ENCODE results near the gene CARD16. TPM values are rescaled to one million over a fixed set of nuclear protein-coding genes. Genes with fewer than 3 reads are reported as not detected.

Gene CARD16
- total RNA-seq, 1 experiment from 2014 or later: 19.5 TPM

DNA sequence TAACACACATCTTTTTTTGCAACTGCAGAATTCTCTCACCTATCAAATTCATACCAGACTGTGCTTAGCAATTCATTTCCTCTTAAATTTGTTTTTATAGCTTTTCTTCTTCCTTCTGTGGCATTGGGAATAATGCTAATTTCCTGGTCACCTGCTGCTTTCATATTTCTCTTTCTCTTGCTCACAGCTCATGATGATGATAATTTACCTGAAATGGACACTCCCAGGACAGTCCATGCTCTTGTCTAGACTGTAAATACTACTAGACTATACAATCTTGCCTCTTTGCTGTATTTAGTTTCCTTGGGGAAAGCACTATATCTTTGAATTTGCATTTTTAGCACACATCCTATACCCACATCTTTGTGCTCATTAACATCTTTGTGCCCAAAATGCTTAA, 37.7 kb downstream of the CARD16 start:
- in situ Hi-C loops (cut with HindIII; ENCODE audit: low pct_unique_long_range_greater_than_20kb, low sequenced_read_pairs): no loop called here
- DNase-seq (ENCODE audit: low read depth, low spot score): no peak

DNA sequence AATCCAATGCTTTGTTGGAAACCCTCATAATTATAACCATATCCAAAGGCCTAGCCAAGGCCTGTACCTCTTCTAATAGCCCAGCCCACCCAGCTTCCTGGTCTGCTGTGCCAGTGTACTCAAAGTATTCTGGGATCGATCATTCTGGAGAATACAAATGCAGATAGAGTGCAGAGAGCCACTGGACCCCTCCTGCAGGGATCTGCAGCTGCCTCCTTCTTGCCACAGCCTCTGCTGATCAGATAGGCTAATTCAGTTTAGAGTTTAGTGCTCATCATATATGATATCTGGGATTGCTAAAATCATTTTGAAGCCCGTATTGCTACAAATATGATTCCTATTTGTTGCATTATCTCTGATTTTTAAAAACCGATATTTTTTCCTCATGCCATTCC, 39.7 kb downstream of the CARD16 start:
- in situ Hi-C loops (cut with HindIII; ENCODE audit: low pct_unique_long_range_greater_than_20kb, low sequenced_read_pairs): no loop called here
- no peak for DNase-seq (ENCODE audit: low read depth, low spot score)

DNA sequence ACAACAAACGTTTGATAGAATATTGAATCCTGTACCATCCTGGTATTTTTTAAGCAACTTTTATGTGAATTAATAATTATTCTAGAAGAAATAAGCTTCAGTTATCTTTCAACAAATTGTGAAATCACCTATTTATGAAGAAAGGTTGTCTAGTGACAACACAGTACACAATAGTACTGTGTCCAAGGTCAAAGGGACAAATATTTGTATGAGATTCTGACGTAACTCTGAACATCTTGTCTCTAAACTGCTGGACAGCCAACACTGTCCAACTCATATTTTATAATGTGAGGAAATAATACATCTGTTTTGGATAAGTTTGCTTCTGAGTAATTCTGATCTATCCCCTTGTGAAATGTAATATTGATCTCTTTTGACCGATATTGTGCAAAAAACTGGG, 41.1 kb downstream of the CARD16 start:
- in situ Hi-C loops (cut with HindIII; ENCODE audit: low pct_unique_long_range_greater_than_20kb, low sequenced_read_pairs): no loop called here
- DNase-seq (ENCODE audit: low read depth, low spot score): no peak

DNA sequence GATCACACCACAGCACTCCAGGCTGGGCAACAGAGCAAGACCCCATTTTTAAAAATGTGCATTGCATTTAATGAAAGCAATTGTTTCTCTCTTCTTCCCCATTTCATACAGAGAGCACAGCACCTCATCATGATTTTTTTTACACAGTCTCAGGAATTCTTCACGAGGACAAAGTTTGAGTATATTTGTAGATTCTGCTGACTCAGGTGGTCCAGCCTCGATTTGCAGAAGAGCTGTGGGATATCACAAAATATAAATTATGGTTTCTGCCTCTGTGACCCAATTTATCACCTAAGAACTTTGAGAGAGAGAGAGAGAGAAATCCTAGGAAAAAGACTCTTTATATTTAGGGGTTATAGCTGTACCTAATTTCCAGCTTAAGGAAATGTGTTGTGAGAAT, 42.0 kb downstream of the CARD16 start:
- no peak for DNase-seq (ENCODE audit: low read depth, low spot score)
- in situ Hi-C loops (cut with HindIII; ENCODE audit: low pct_unique_long_range_greater_than_20kb, low sequenced_read_pairs): no loop called here

DNA sequence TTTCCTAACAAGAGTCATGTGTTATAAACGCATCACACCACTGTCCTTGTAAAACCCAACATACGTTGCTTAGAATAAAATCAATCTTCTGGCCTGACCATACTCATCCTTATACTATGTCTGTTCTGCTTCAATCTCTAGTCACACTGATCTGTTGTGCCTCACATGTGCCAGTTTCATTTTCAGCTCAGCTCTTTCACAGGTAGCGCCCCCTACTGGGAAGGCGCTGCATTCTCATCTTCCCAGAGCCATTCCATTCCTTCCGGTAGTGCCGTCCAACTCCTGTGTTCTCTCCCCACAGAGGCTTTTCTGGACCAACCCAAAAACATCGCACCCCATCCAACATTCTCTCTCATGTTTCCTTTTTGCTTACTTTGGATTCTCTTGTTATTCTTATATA, 44.3 kb downstream of the CARD16 start:
- DNase-seq (ENCODE audit: low read depth, low spot score): no peak
- in situ Hi-C loops (cut with HindIII; ENCODE audit: low pct_unique_long_range_greater_than_20kb, low sequenced_read_pairs): no loop called here

DNA sequence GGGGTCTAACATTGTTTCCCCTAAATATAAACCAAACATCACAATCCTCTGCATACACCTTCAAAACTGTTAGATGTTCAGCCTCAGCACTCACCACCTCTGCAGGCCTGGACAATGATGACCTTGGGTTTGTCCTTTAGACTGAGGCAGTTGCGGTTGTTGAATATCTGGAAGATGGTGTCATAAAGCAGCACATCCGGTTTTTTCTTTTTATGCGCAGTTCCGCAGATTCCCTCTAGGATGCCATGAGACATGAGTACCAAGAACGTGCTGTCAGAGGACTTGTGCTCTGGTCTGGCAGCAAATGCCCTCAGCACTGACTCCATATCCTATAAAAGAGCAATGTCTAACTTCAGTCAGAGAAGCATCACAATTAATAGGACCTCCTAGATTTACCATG, 45.0 kb downstream of the CARD16 start:
- in situ Hi-C loops (cut with HindIII; ENCODE audit: low pct_unique_long_range_greater_than_20kb, low sequenced_read_pairs): no loop called here

DNA sequence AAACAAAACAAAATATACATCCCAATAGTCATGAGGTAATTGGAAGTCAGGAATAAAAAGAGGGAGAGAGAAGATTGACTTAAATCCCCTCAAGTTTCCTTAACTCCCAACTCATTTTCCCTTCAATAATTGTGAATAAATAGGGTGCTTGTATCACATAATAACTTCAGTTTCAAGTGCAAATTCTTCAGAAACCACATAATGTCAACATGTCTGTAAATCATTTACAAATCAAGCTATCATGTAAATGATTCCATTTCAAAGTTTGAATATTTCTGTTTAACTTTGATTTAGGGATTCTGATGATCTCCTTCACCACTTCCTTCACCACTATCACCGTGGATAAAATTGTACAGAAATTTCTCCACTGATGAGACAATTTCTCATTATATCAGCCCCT, 45.4 kb downstream of the CARD16 start:
- no peak for DNase-seq (ENCODE audit: low read depth, low spot score)
- in situ Hi-C loops (cut with HindIII; ENCODE audit: low pct_unique_long_range_greater_than_20kb, low sequenced_read_pairs): no loop called here

More for the DNA sequence above, 45.0 kb downstream of the CARD16 start:
- peak; percentile 13 for DNase-seq (ENCODE audit: low read depth, low spot score)

DNA sequence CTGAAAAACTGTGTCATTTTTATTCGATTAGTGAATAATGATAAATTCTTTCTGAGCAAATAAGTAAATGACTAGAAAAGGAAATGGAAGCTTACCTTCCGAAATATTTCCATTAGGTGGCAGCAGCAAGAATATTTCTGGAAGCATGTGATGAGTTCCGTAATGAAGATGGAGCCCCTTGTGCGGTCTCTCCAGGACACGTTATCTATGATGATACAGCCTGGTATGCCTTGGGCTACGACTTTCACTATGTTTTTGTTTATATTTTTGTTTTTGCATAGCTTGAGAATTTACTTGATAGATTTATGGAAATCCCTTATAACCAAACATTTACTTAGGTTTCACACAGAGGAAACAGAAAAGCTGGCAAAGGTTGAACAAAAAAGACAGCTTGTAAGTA, 47.8 kb downstream of the CARD16 start:
- DNase-seq (ENCODE audit: low read depth, low spot score): peak; percentile 57
- in situ Hi-C loops (cut with HindIII; ENCODE audit: low pct_unique_long_range_greater_than_20kb, low sequenced_read_pairs): no loop called here

DNA sequence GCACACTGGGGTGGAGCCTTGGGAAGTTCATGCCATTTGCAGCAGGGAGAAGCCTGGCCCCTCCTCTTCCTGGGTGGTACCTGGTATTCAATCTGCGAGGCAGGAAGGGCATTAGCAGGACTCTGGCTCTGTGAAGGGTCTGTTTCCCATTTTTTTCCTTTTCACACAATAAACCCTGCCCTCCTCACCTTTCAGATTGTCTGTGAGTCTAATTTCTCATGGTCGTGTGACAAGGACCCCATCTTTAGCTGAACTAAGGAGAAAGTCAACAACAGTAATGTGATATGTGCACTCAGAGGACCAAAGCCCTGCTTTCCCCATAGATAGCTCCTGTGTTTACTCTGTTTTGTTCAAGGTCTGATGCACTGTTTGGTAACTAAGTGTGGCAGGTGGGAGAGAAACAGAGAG, 50.1 kb downstream of the CARD16 start:
- in situ Hi-C loops (cut with HindIII; ENCODE audit: low pct_unique_long_range_greater_than_20kb, low sequenced_read_pairs): no loop called here
- no peak for DNase-seq (ENCODE audit: low read depth, low spot score)

DNA sequence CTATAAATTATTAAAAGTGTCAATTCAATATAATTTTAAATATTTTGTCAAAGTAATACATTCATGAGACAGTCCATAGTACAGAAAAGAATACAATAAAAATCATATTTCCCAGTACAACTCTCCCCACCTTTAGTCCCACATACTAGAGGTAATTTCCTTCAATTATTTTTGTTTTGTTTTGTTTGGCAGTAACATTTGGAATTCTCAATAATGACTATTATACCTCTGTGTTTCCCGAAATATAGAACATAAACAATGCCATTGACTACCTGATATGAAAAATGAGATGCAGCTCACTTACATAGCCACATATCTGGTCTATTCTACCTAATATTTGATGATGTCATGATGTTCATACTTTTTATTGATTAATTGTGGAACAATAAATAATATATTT, 52.4 kb downstream of the CARD16 start:
- no peak for DNase-seq (ENCODE audit: low read depth, low spot score)
- in situ Hi-C loops (cut with HindIII; ENCODE audit: low pct_unique_long_range_greater_than_20kb, low sequenced_read_pairs): no loop called here

DNA sequence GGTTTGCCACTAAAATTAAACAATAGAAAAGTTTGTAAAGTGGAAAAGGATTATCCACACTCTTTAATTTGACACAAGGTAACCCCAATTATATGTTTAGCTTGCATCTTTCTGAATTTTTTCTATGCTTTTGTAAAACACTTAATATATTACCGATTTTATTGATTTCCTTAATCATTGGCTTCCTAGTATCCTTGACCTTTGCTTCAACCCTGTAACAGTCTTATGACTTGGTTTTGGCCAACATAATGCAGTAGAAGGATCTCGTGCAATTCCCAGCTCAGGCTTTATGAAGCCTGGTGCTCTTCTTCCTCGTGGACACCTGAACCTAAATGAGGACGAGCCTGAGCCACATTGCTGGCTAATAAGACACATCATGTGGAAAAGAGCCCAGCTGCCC, 53.1 kb downstream of the CARD16 start:
- in situ Hi-C loops (cut with HindIII; ENCODE audit: low pct_unique_long_range_greater_than_20kb, low sequenced_read_pairs): no loop called here
- DNase-seq (ENCODE audit: low read depth, low spot score): no peak

Other genes with a start within 250 kb of the CARD16 start
- not detected in 2 replicates for gene CASP12, start 146.9 kb downstream of the CARD16 start, total RNA-seq (2014; rRNA removed; shearing (Covaris generic))
- gene CASP4, start 76.8 kb downstream of the CARD16 start, total RNA-seq (2014; rRNA removed; shearing (Covaris generic)): 91.5 and 96.1 TPM in 2 replicates
- gene CASP5, start 22.2 kb downstream of the CARD16 start, total RNA-seq (2014; rRNA removed; shearing (Covaris generic)): not detected in 2 replicates
- gene CASP1, start 10.2 kb downstream of the CARD16 start, total RNA-seq (2014; rRNA removed; shearing (Covaris generic)): 16.9 and 20.7 TPM in 2 replicates
- not detected in 2 replicates for gene CARD18, start 94.4 kb upstream of the CARD16 start, total RNA-seq (2014; rRNA removed; shearing (Covaris generic))

Data from SK-MEL-5 (cell line).